ENCODE data around the gene GALNS.

GALNS gene

DNA sequence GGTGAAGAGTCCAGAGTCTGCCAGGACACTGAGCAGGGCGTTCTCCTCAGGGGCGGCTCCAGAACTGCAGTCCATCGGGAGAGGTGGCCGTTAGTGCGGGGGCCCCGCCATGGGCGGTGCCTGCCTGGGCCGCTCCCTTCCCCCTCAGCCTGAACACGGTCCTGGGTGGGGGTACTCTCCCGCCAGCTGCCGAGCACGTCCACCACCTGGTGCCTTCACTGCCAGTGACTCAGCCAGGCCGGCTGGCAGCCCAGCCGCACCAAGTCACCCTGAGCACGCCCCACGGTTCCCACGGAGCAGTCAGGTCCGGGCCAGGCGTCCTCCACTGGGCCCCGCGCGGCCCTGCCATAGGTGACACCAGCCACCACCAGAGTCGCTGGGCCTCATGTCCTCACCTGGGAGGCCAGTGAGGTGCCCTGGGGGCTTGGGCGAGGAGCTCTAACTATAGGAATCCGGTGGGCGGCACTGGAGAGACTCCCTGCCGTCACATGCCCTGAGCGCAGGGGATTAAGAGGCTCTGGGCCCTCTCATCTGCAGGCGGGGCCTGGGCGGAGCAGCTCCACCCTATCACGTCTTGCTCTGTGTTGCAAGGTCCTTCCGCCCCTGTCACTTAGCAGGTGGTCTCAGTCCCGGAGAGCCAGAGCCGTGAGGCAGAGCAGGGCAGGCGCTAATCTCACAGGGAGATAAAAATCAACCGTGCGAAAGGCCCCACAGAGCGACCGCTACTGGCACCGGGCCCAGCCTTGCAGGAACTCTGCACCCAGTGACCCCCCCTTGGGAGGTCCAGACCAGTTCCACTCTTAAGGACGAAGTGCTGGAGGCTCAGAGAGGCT is 86.1 kb downstream of the GALNS start:
- DNase-seq (ENCODE audit: low read depth in 3 of 3) = no peak

DNA sequence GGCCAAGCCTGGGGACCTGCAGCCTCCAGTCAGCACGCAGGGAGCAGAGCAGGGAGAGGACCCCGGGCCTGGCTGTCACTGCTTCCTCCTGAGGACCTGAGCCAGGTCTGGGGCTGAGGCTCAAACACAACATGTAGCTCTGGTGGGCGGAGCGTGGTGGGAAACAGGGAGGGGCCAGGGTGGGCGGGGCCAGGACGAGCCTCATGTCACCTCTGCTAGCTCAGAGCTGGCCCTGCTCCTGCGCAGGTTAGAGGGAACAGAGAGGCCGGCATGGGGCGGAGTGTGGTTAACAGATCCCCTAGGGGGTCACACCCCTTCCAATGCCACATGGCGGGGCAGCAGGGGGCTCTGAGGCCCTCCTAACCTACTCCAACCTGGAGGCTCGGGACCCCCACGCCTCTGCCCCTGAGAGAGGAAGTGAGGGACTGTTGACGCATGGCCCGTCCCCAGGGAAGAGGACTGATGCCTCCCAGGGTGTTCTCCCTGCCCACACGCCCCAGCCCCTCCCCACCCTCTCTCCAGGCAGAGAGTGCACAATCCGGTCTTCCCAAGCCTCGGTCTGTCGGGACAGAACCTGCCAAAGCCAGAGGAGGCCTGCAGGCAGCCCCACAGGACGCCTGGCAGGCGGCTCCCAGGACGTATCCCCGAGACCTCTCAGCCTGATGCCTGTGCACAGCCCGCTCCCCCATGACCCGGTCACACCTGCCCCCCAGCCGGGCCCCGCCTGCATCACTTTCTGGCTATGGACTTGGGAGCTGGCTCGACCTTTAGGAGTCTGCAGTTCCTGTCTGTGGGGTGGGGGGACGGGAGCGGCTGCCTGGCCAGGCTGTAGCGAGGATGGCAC is 86.9 kb downstream of the GALNS start:
- peak in 1 of 3 experiments; percentile 27 for DNase-seq (ENCODE audit: low read depth in 3 of 3)

DNA sequence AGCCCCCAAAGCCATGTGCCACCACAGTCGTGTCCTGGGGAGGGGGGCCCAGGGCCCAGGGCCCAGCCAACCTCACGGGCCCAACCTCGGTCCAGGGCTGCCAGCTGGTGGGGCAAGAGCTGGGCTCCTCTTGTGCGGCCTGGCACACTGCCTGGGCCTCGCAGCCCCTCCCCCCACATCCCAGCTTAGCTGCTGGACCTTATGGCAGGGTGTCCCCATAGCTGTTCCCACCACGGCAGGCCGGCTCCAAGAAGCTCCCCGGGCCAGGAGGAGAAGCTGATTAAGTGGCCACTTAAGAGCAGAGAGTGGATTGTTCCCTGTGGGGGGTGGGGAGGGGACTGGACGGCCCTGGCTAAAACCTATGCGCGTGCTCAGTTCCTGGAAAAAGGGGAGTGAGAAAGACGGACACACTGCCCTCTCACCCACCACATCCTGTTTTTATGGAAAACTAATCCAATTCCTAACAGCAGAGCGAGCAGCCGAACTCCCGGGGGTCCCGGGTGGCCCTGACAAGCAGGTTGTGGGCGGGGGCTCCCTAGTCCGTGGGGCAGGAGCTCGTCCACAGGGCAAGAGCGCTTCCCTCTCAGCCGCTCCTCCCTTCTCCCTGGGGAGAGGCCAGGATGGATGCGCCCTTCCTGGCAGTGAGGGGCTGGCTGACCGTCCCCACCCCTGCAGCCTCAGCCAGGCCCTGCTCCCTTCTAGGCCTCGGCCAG is 88.5 kb downstream of the GALNS start:
- DNase-seq (ENCODE audit: low read depth in 3 of 3) = no peak

DNA sequence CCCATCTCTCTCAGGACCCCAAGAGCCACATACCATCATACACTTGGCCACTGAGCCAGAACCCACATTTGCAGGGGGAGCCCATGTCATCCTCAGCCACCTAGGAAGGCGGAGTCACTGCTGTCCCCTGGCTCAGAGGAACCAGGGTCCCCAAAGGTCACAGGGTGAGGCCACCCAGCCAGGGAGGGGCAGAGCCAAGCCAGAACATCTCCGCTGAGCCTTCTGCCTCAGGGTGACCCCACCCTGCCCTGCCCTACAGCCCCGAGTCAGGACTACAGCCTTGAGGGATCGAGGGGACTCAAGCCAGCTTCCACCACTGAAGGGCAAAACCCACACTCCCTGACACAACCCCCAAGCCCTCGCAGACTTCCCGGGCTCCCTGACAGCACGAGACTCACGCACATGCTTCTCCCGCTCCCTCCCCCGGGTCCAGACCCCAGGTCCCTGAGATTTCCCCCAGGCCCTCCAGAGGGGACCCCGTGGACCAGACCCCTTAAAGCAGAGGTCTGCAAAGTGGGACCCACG is 89.1 kb downstream of the GALNS start:
- DNase-seq (ENCODE audit: low read depth in 3 of 3) = no peak

DNA sequence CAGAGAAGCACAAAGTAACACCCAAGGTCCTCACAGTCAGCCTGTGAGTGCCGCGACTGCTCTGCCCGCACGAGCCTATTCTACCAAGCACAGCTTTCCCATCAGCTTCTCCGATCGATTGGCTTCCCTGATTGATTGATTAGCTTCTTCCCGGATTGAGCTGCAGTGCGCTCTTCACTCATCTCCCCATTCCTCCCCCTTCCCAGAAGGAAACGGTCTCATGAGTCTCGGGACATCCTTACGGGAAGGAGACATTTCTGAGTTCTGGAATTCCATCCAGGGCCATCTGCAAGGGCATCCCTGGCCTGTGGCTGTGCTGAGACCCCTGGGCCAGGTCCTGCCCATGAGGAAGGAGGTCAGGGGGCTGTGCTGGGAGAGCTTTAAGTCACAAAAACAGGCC is 89.8 kb downstream of the GALNS start:
- no peak for DNase-seq (ENCODE audit: low read depth in 3 of 3)

DNA sequence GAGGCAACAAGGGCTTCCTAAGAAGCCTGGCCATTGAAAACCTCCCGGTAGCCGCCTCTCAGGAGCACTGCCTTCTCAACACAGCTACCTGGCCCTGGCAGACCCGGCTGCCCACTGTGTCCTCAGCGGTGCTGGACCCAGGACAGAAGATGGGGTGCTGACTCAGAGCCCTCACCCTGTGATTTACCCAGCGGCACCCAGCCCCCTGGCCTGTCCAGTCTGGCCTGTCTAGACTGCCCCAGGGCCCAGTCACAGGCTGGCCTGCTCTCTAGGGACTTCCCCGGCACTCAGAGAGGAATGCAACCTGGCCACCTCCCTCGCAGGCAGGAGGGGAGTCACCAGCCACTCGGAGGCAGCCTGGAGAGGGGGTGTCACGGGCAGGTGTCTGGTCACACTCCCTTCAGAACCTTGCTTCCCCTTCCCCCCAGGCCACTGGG is 91.8 kb downstream of the GALNS start:
- no peak for DNase-seq (ENCODE audit: low read depth in 3 of 3)

DNA sequence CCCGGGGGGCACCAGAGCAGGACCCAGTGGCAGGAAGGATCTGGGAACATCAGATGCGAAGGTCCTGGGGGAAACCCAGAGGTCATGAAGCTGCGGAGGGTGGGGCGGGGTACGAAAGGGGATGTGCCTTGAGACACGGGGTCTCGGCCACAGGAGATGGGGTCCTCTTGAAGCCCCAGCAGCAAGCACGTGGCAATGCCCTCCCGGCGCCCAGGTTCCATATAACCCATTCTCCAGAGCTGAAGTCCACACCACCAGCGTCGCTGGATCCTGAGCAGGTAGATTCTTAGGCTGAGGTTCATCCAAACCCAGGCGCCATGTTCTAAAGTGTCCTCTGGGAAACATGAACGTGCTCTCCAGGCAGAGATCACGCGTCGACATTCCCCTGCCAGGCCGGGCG is 92.7 kb downstream of the GALNS start:
- DNase-seq (ENCODE audit: low read depth in 3 of 3) = no peak

Data from stimulated activated CD4-positive, alpha-beta T cell treated with anti-CD3 and anti-CD28 coated beads, TNF-alpha, amount 100 ng/mL, for 24 hours (primary cell).